GM19438 (cell line): ENCODE results near the gene QSOX1.

Experiments used
- ATAC-seq: cut with Tn5 transposase; IDR thresholded peaks from one replicate; pipeline ENCODE4 v1.9.1; 2021; ENCODE audit warnings: low read depth; ENCODE audit not compliant: unreplicated experiment

QSOX1 gene

DNA sequence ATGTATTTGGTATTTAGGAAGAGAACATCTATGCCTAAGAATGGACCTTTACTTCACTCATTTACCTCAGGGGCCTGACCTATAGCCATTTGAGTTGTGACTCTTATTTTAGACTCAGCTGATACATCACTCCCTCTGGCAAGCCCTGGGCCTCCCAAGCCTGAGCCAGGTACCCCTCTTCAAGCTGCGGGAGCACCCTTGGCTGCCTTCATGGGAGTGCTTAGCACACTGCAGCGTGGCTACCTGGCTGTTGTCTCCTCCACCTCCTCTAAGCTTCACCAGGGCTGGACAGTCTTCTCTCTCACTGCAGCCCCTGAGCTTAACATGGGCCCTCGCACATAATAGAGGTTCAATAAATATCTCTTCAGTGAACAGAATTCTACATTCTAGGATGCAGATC is 51.9 kb downstream of the QSOX1 start:
- no peak for ATAC-seq

GRCh38 chr1:180208264-180208663 is 53.6 kb downstream of the QSOX1 start:
- ATAC-seq: no peak

GRCh38 chr1:180210008-180210620 is 55.4 kb downstream of the QSOX1 start:
- ATAC-seq: no peak

GRCh38 chr1:180211156-180211859 is 56.6 kb downstream of the QSOX1 start:
- no peak for ATAC-seq

DNA sequence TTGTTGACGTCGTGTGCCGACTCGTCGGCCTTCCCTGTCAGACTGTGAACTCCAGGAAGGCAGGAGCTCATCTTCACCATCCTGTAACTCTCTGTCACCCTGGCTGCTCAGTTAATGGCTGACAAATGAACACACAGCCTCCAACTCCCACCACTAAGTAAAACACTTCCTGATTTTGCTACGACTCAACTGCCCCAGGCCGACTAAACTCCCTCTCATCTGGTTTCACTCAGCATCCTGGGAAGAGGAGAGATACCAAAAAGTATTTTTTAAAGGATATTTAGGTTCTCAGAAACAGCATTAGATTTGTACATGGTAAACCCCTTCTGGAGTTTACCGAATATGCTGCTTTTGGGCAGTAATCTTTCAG is 57.2 kb downstream of the QSOX1 start:
- no peak for ATAC-seq

DNA sequence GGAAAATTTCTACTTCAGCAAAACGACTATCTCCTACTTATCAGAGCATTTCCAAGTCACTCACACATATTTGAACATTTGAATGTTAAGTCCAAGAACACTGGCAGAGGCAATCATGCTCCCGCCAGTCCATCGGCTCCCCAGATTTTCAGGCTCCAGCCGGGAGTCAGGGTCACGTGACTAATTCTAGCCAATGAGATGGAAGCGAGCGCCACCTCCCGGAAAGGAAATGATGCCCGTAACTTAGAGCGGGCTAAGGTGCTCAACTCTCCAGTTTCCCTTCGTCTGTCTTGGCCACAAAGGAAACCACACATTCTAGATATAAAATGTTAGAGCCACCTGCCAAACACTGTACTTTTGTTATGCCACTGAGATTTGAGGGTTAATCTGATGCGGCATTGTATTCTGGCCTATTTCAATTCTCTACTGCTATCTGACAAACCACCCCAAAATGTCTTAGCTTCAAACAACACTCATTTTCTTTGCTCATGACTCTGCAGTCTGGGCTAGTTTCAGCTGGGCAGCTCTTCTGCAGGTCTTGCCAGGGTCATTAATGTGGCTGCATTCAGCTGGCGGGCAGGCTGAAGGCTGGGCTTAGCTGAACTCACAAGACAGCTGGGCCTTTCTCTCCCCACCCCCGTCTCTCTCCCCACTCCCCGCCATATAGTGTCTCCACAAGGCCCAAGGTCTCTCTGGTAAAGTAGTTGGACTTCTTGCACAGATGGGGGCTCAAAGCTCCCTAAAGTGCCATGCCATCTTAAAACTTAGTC is 58.9 kb downstream of the QSOX1 start:
- peak; percentile 70 for ATAC-seq

DNA sequence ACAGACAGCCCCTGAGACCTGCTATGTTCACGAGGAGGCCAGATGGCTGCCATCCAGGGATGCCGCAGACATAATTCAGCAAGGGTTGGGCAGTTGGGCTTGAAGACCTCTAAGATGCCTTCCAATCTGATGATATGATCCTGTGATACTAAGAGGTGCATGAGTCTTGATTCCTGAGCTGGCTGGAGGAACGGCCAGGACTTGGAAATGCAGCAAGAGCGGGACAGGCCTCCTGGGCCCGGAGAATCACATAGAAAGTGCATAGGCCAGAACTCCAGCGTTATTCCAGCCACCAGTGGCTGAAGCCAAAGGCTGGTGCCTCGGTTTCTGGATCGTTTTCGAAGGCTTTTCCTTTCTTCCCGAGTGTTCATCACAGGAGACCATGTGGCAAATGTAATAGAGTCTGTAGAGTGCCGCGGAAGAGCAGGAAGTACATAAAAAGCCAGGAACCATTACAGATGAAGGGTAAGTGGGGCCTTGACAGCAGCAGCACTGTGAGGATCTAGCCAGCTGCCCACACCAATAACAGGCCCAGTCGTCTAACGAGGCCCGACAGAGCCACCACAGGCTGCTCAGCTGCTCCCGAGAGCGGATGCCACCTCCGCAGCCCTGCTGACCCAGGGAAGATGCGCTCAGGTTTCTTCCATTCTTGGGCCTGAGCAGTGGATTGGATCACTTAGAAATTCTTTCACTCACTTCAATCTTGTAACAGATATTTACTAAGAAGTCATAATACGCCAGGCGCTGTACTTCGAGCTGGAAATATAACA is 61.4 kb downstream of the QSOX1 start:
- no peak for ATAC-seq

DNA sequence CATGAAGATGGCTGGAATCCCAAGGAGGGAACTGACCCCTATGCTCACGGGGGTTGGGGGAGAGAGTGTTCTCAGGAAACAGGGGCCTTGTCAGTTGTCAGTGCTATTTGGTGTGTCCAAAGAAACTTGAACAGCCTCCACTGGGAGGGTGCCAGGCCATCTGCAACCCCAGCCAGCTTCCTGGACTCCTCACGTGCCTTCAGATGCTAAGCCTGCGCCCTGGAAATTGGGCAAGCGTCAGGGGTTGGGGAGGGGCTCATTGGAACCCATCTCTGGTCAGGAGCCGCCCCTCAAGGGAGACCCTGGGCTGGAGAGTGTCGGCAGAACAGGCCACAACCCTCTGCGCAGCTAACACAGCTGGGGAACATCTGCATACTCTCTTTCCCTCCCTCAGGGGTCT is 62.3 kb downstream of the QSOX1 start:
- no peak for ATAC-seq

- no peak for ATAC-seq
Measured at GRCh38 chr1:180218806-180219765, 64.4 kb downstream of the QSOX1 start.

GRCh38 chr1:180219776-180220175 is 65.1 kb downstream of the QSOX1 start:
- no peak for ATAC-seq

- no peak for ATAC-seq
Measured at GRCh38 chr1:180221462-180221861, 66.8 kb downstream of the QSOX1 start.

GRCh38 chr1:180224902-180225301 is 70.2 kb downstream of the QSOX1 start:
- ATAC-seq: no peak

DNA sequence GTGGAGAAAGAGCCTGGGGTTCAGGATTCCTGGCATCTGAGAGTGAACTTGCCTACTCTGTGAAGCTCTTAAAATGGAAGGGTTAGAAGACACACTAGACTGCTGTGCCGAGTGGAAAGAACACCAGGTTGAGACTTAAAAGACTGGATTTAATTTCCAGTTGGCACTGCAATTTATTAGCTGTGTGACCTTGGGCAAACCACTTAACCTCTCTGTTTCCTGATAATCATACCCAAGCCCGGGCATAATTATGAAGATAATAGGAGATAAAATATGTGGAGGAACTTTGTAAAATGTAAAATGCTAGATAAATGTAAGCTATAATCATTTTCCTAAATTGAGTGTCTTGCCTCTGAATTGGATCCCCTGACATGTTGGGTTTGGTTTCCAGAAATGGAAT is 70.7 kb downstream of the QSOX1 start:
- no peak for ATAC-seq

GRCh38 chr1:180227861-180228647 is 73.4 kb downstream of the QSOX1 start:
- no peak for ATAC-seq

- ATAC-seq: no peak
Measured at GRCh38 chr1:180228648-180229482, 74.2 kb downstream of the QSOX1 start.

GRCh38 chr1:180229483-180230415 is 75.1 kb downstream of the QSOX1 start, which contains the start of gene LHX4:
Gene LHX4 (plus strand): TSS chr1:180230264. CDS start chr1:180230530, 266 bp downstream.
- ATAC-seq: no peak

DNA sequence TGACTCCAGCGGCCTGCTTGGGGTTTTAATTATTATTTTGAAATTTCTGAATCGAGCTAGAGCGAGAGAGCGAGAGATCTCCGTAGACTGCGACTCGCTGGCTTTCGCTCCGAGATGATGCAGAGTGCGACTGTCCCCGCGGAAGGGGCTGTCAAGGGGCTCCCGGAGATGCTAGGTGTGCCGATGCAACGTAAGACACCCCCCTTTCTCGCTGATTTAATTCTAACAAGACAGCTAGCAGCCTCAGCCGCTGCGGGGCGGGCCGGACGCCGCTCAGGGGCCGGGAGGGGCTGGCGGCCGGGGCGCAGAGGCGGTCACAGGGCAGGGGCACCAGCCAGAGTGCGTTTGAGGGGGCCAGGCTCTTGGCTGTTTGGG is 75.7 kb downstream of the QSOX1 start:
- ATAC-seq: no peak
